Heart left ventricle (tissue), 13 donors: Measurements from ENCODE around the gene ZNF735.

Experiments
- CTCF ChIP-seq, 12 donors: fragments of 200-600 bp; sonication (generic) in 4 of 12; IDR thresholded peaks; one replicate each; pipeline versions ENCODE4 v1.5.0 to v1.8.0; 2018 to 2022; ENCODE audit warnings: antibody characterized with exemption in 12 of 12, mild to moderate bottlenecking in 5 of 12
- POLR2A ChIP-seq, 2 donors: fragments of 450-650 bp; IDR thresholded peaks; one replicate each; pipeline ENCODE4 v1.6.1; 2017; ENCODE audit warnings: antibody characterized with exemption in 2 of 2, mild to moderate bottlenecking in 2 of 2, moderate library complexity in 2 of 2
- donor health status: ischemic (EF 13 %, LVEDD 7.1; RV severe dilation, severe dysfunction).
- donor health status: DM: no; HTN: yes; CAD: no.
- donor health status: DM: no; HTN: no; CAD: no.
- donor health status: ischemic (EF 25% LVEDD 6.9; RV normal size, moderate dysfunction).
- donor health status: ischemic (EF 25% LVEDD 5.7; RV mildly dilated, moderate dysfunction).
- donor health status: ischemic (EF 35%, LVEDD 5.7; RV mildly dilated, moderate dysfunction).
- donor health status: nonischemic (EF 11% LVEDD 7.7; RV severe dilation, severe dysfunction).
- donor health status: DM: yes; HTN: yes; CAD: no.
- donor health status: PGD.
- donor health status: ischemic (EF 29% LVEDD 5.4; RV normal size, mild dysfunction).
- donor health status: nonischemic (EF 23%, LVEDD 6.1; RV moderate dilation, normal function).

GRCh38 chr7:64223366-64223765 is 16.4 kb downstream of the ZNF735 start:
- no peak for TF ChIP-seq POLR2A (IDR thresholded peaks at IDR 0.05)
- no peak for TF ChIP-seq CTCF (IDR thresholded peaks at IDR 0.05)
